Measurements from ENCODE around the gene KRT37.

The KRT37 gene

GRCh38 chr17:41424111-41424635 lies at the start of gene KRT37:
TSS of gene KRT37 (minus strand) at chr17:41424585. CDS start at chr17:41424523, 62 bp downstream.
- no peak for DNase-seq (ENCODE audit: low spot score)

DNA sequence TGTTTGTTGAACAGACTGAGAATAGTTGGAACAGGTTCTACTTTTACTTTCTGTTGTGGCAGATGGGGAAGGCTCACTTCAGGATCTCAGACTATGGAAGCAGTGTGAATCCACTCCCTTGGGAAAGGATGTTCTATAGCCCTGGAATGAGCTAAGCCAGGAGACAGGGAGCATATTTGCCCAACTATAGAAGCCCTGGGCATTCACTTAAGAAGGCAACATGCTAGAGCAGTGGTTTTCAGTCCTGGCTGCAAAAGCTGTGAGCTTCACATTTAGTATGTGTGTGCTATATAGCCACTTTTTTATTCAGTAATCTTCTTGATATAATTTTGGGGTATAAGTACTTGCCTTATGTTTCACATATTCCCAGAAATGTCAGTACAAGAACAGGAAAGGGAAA lies 44.0 kb upstream of the KRT37 start:
- DNase-seq (ENCODE audit: low spot score), result no peak

DNA sequence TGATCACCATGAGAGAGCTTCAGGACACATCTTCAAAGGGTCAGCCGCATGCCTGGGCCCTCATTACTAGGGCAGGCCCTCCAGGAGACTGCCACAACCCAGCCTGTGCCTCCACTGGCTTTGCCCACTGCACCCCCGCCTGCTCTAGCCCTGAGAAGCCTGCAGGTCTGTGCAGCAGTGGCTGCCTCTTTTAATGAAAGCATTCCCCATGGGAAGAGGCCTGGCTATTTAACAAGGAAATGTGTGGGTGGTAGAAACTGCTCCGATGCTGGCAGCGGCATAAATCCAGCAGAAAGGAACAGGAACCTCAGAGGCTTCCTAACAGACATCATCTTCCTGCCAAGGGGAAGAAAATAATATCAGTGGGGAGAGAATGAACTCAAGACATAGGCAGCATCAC lies 43.2 kb upstream of the KRT37 start:
- DNase-seq (ENCODE audit: low spot score), result no peak

- DNase-seq (ENCODE audit: low spot score), result no peak
Observed at GRCh38 chr17:41466988-41467387, 42.6 kb upstream of the KRT37 start, which contains the start of gene KRT32. TSS of gene KRT32 (minus strand) at chr17:41467386. CDS start at chr17:41467325, 61 bp downstream.

GRCh38 chr17:41464682-41465081 lies 40.3 kb upstream of the KRT37 start:
- no peak for DNase-seq (ENCODE audit: low spot score)

DNA sequence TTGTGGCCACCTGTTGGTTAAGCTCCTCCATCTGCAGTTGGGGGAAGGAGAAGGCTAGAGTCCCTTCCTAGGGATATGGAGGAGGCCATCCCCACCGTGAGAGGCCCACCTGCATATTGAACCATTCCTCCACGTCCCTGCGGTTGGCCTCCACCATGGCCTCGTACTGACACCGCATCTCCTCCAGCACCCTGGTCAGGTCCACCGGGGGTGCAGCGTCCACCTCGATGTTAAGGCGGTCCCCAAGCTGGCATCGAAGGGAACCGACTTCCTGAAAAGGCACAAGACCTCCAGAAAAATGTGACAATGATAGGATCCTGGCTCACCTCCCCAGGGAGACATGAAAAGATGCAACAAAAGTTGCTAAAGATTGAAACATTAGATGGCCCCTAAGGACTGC lies 39.8 kb upstream of the KRT37 start:
- no peak for DNase-seq (ENCODE audit: low spot score)

DNA sequence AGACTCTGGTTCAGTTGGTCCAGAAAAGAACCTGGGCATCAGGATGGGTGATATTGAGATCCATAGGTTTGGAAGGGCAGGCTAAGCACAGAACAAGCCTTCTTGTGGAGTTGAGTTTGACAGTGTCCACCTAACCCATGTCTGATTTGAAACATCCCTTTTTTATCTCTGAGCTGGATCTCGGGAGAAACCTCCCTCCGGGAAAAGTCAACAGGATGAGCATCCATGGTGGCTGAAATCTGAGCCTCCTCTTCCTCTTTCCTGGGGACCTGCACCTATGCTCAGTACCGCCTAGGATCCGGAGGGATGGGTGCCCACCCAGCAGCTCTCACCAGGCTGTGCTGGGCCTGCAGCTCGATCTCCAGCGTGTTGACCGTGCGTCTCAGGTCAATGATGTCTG lies 39.4 kb upstream of the KRT37 start:
- DNase-seq (ENCODE audit: low spot score), result no peak

DNA sequence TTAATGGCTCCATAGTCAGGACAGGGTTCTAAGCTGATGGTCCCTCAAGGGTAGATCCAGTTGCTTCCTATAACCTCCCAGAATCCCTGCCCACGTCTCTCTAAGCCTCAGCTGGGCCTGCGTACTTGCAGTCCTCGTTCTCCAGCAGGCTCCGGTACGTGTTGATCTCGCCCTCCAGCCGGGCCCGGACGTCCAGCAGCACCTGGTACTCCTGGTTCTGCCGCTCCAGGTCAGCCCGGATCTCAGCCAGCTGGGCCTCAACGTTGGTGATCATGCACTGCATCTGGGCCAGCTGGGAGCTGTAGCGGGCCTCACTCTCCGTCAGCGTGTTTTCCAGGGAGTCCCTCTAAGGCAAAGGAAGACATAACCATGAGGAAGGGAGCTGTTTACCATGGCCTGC lies 38.3 kb upstream of the KRT37 start:
- no peak for DNase-seq (ENCODE audit: low spot score)

DNA sequence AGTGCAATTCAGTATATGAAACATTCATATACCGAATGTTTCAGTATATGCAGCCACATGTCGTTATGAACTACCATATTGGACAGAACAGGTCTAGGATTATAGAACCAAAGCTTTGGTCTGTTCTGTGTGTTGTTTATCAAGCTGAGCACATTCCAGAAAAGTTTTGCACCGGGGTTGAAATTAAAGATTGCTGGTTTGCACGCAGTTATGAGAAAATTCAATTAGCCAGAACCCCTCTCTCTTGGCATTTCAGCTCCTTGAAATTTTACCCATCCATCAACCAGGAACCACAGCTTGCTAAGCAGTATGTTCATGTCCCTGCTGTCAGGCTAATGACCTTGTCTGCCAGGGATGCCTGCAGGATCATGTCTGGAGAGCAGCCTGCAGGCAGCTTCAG lies 33.3 kb upstream of the KRT37 start:
- DNase-seq (ENCODE audit: low spot score), result no peak

GRCh38 chr17:41456204-41456603 lies 31.8 kb upstream of the KRT37 start:
- DNase-seq (ENCODE audit: low spot score), result no peak

DNA sequence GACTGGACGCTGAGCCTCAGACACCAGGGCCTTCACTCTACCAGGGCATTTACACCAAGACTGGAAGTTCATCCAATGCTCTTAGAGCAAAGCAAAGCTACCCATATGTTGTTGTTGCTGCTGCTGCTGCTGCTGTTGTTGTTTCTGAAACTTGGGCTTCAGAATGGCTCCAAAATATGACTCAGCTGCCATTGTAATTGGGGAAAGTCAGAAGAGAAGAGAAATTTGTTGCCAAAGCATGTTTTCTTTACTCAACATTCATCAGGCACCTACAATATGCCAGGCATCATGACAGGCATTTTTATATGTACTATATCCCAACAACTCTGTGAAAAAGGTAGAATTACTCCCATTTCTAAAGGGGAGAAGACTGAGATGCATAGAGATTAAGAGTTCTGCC lies 30.9 kb upstream of the KRT37 start:
- no peak for DNase-seq (ENCODE audit: low spot score)

- no peak for DNase-seq (ENCODE audit: low spot score)
Observed at GRCh38 chr17:41453066-41453465, 28.7 kb upstream of the KRT37 start.

DNA sequence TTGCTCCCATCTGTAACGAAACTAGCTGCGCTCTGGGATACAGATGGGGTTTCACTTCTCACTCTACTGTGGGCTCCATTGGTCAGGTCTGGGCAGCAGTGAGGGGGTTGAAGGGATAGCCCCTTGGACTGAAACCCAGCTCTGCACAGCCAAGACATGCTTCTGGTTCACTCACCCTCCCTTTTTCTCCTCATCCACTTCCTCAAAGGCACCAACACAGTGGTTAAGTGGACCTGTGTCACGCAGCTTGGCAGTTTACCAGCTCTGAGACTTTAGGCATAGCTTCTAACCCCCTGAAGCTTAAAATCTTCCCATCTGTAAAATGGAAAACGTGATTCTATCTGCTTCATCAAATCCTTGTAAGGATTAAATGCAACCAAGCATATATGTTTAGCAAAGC lies 27.9 kb upstream of the KRT37 start:
- no peak for DNase-seq (ENCODE audit: low spot score)

DNA sequence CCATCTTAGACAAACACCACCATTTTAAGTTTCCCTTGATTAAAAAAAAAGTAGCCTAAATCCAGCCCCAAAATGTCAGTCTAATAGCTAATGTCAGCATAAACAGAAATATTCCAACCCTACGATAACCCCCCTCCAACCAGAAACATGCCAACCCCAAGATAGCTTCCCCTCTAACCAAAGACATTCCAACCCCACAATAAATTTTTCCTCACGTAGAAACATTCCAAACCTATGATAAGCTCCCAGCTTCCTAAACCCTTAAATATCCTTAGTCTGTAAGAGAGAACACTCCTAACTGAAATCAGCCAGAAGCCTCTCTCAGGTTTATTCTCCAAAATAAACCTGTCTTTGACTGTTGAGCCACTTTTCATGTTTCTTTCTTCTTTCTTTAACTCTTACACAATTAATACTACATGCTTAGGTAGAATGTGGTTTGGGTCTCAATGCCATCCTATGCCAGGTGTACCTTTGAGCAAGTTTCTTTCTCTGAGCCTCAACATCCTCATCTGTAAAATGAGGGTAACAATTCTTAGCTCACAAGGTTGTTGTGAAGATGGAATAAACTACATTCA lies 26.9 kb upstream of the KRT37 start:
- DNase-seq (ENCODE audit: low spot score), result no peak

GRCh38 chr17:41449008-41449407 lies 24.6 kb upstream of the KRT37 start:
- no peak for DNase-seq (ENCODE audit: low spot score)

- DNase-seq (ENCODE audit: low spot score), result no peak
Observed at GRCh38 chr17:41448506-41448905, 24.1 kb upstream of the KRT37 start.

- DNase-seq (ENCODE audit: low spot score), result no peak
Observed at GRCh38 chr17:41446806-41447205, 22.4 kb upstream of the KRT37 start.

DNA sequence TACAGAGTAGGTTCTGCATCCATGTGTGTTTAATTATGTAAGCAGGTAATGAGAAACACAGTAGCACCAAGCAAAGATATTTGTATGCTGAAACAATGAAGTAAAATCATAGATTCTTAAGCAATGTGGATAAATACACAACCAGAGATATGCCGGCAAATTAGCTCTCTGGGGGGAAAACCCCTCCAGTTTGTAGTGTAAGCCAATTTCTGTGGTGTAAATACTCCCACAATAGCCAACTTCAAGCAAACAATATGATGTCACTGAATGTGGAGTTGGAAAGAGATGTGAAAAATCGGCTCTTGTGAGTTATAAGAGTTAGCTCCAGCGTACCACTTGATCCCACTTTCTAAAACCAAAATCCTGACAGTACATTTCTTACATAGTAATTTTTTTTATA lies 20.3 kb upstream of the KRT37 start:
- no peak for DNase-seq (ENCODE audit: low spot score)

DNA sequence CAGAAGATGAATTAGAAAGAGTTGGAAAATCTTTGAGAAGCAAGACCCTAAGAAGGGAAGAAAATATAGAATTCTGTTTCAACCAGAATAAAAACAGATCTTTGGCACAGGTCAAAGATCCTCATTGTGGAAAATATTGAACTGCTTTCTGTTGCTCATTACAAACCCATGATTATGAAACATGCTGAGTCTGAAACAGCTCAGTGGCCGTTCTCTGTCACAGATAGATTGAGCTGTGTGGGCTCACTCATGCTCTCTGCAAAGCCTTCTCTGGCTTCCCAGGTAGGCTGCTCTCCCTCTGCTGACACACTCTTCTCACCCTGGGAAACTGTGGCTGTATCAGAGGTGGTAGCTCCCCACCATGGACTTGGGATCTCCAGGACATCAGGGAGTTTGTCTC lies 19.8 kb upstream of the KRT37 start:
- DNase-seq (ENCODE audit: low spot score), result no peak

GRCh38 chr17:41442739-41443138 lies 18.4 kb upstream of the KRT37 start:
- no peak for DNase-seq (ENCODE audit: low spot score)

- no peak for DNase-seq (ENCODE audit: low spot score)
Observed at GRCh38 chr17:41440531-41441033, 16.2 kb upstream of the KRT37 start, which contains the start of gene KRT38. TSS of gene KRT38 (minus strand) at chr17:41440983. CDS start at chr17:41440921, 62 bp downstream.

- DNase-seq (ENCODE audit: low spot score), result no peak
Observed at GRCh38 chr17:41439375-41439774, 15.0 kb upstream of the KRT37 start.

GRCh38 chr17:41437769-41438168 lies 13.4 kb upstream of the KRT37 start:
- DNase-seq (ENCODE audit: low spot score), result no peak

GRCh38 chr17:41437254-41437653 lies 12.9 kb upstream of the KRT37 start:
- DNase-seq (ENCODE audit: low spot score), result no peak

Data from cerebellar cortex (tissue), 1 donor.